Measurements from ENCODE around the gene RAB3A. TPM values are rescaled to one million over a fixed set of nuclear protein-coding genes. Genes with fewer than 3 reads are reported as not detected.

The RAB3A gene
- total and polyA plus RNA-seq, 5 donors = 23.1 to 41.5 (median 29.1) TPM

- H3K27me3 ChIP-seq (ENCODE audit: control insufficient read depth, insufficient read depth) = no peaks in the 10 kb centered on the region
- H3K9me3 ChIP-seq (ENCODE audit: control insufficient read depth, low read length) = peaks cover 4% of the 10 kb centered on the region
- H3K4me1 ChIP-seq (ENCODE audit: control insufficient read depth, insufficient read depth, low read length) = no peaks in the 10 kb centered on the region
- H3K27ac ChIP-seq (ENCODE audit: low read length) = no peak overlapping the region
- 19% methylated on average over 4 of the region's 4 CpGs for WGBS
- DNase-seq = no peak
- ATAC-seq = no peak
- intact Hi-C loops (cut with DNase I) = no loop called here
- H3K4me3 ChIP-seq (ENCODE audit: low read length) = no peak overlapping the region
These were observed 27.9 kb upstream of the RAB3A start for GRCh38 chr19:18231775-18232174.

DNA sequence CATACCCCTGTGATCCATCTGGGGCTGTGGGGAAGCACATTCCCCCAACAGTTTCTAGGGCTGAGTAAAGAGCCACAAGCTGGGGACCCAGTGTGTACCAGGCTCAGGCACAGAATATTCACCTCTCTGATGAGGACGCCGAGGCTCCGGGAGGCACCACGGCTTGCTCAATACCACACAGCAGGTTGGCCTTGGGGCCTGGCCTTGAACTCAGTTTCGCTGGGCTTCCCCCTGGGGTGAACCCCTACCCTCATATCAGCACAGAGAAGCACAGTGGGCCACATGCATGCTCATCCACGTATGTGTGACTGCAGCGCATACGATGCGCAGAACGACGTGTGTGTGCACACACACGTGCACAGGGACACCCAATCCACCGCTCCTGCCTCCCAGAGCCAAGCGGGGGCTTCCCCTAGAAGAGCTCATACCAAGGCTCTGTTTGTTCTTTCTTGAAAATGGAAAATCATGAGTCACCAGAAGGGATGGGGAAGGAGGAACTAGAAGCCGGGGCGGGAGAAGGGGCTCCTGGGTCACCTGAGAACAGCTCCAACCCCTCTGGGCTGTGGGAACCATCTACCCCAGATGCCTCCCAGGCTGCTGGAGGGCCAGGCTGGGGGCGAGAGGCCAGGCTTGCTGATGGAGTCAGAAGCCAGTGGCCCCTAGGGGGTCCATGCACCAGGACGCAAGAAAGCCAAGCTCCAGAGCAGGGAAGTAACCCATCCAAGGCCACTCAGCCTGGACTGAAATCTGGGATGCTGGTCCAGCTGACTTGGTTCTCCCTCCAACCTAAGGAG is 27.3 kb upstream of the RAB3A start:
- ATAC-seq (peak in 1 of 2 donors; percentile 12), DNase-seq (peak in 1 of 3 donors; percentile 33)
- 58% methylated on average over 18 of the region's 18 CpGs for whole genome bisulfite sequencing
- H3K4me1 ChIP-seq (ENCODE audit: control insufficient read depth, insufficient read depth, low read length) = no peaks in the 10 kb centered on the region
- no peak overlapping the region for H3K4me3 ChIP-seq (ENCODE audit: low read length)
- intact Hi-C loops (cut with DNase I) = no loop called here
- H3K27me3 ChIP-seq (ENCODE audit: control insufficient read depth, insufficient read depth) = no peaks in the 10 kb centered on the region
- H3K27ac ChIP-seq (ENCODE audit: low read length) = no peak overlapping the region
- H3K9me3 ChIP-seq (ENCODE audit: control insufficient read depth, low read length) = peaks cover 4% of the 10 kb centered on the region

GRCh38 chr19:18229915-18230314 is 26.1 kb upstream of the RAB3A start:
- DNase-seq = peak in 1 of 3 donors; percentile 1
- no peak overlapping the region for H3K4me3 ChIP-seq (ENCODE audit: low read length)
- peaks cover 3% of the 10 kb centered on the region for H3K4me1 ChIP-seq (ENCODE audit: control insufficient read depth, insufficient read depth, low read length)
- WGBS = 79% methylated on average over 4 of the region's 4 CpGs
- H3K27me3 ChIP-seq (ENCODE audit: control insufficient read depth, insufficient read depth) = no peaks in the 10 kb centered on the region
- H3K27ac ChIP-seq (ENCODE audit: low read length) = no peak overlapping the region
- H3K9me3 ChIP-seq (ENCODE audit: control insufficient read depth, low read length) = peaks cover 4% of the 10 kb centered on the region
- intact Hi-C loops (cut with DNase I) = no loop called here
- ATAC-seq = no peak

- DNase-seq (peak in 1 of 3 donors; percentile 21), ATAC-seq (no peak)
- no peaks in the 10 kb centered on the region for H3K27me3 ChIP-seq (ENCODE audit: control insufficient read depth, insufficient read depth)
- 77% methylated on average over 5 of the region's 5 CpGs for WGBS
- peaks cover 5% of the 10 kb centered on the region for H3K4me1 ChIP-seq (ENCODE audit: control insufficient read depth, insufficient read depth, low read length)
- no peak overlapping the region for H3K27ac ChIP-seq (ENCODE audit: low read length)
- H3K4me3 ChIP-seq (ENCODE audit: low read length) = no peak overlapping the region
- intact Hi-C loops (cut with DNase I) = no loop called here
- H3K9me3 ChIP-seq (ENCODE audit: control insufficient read depth, low read length) = peaks cover 4% of the 10 kb centered on the region
These were observed 25.6 kb upstream of the RAB3A start for GRCh38 chr19:18229474-18229873.

GRCh38 chr19:18227781-18228271 is 24.0 kb upstream of the RAB3A start:
- WGBS = 49% methylated on average over 6 of the region's 6 CpGs
- peaks cover 5% of the 10 kb centered on the region for H3K4me1 ChIP-seq (ENCODE audit: control insufficient read depth, insufficient read depth, low read length)
- H3K9me3 ChIP-seq (ENCODE audit: control insufficient read depth, low read length) = no peaks in the 10 kb centered on the region
- DNase-seq = peak in 1 of 3 donors; percentile 39
- no peak overlapping the region for H3K27ac ChIP-seq (ENCODE audit: low read length)
- no peaks in the 10 kb centered on the region for H3K27me3 ChIP-seq (ENCODE audit: control insufficient read depth, insufficient read depth)
- H3K4me3 ChIP-seq (ENCODE audit: low read length) = no peak overlapping the region
- intact Hi-C loops (cut with DNase I) = no loop called here
- ATAC-seq = no peak

DNA sequence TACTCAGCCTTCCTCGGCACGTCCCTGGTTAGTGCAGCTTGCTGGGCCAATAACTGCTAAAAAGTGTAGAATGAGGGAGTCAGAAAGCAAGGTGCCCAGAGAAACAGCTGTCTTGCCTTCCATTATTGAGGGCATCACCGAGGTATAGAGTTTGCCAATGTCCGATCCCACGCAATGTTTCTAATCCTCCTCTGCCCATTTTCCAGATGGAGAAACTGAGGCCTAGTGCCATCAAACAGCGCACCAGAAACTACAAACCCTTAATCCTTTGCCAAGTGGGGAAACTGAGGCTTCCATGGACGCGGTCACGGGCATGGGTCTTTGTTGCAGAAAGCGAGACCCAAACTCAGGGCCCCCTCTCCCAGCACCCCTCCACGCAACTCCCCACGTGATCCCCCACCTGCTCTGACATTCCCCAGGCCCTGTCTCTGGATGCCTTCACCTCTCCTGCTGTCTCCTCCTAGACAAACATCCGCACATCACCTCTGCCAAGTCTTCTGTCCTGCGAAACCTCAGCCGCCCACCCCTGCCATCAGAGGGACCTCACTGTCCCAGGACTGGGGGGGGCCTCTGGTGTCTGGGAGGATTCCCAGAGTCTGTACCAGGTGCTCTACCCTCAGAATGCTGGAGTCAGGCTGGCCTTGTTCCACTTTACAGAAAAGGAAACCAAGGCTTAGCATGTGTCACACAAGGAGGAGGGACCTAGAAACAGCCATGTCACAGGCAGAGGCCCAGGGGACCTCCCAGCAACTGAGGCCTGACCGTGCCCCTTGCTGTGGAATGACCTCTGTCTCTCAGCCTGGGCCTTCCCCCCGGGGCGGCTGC is 23.3 kb upstream of the RAB3A start:
- Histone ChIP-seq H3K9me3 (ENCODE audit: control insufficient read depth, low read length) (no peaks in the 10 kb centered on the region), H3K27me3 (ENCODE audit: control insufficient read depth, insufficient read depth) (no peaks in the 10 kb centered on the region), H3K4me3 (ENCODE audit: low read length) (no peak overlapping the region), H3K4me1 (ENCODE audit: control insufficient read depth, insufficient read depth, low read length) (peaks cover 5% of the 10 kb centered on the region), H3K27ac (ENCODE audit: low read length) (no peak overlapping the region)
- ATAC-seq (no peak), DNase-seq (peak in 1 of 3 donors; percentile 34)
- WGBS = 81% methylated on average over 18 of the region's 18 CpGs
- intact Hi-C loops (cut with DNase I) = no loop called here

GRCh38 chr19:18225702-18226468 is 22.0 kb upstream of the RAB3A start, which contains the start of gene PDE4C:
TSS of gene PDE4C (minus strand) at chr19:18226438. CDS start at chr19:18226415, 23 bp downstream.
- DNase-seq (peak; percentile 29 to 83 (median 67)), ATAC-seq (no peak)
- H3K27ac ChIP-seq (ENCODE audit: low read length) = peak within 1 kb of the TSS; percentile 10
- H3K9me3 ChIP-seq (ENCODE audit: control insufficient read depth, low read length) = no peaks in the 10 kb centered on the region
- H3K4me3 ChIP-seq (ENCODE audit: low read length) = no peak within 1 kb of the TSS
- intact Hi-C loops (cut with DNase I) = no loop called here
- no peaks in the 10 kb centered on the region for H3K27me3 ChIP-seq (ENCODE audit: control insufficient read depth, insufficient read depth)
- 3% methylated on average over 51 of the region's 51 CpGs for WGBS
- peaks cover 5% of the 10 kb centered on the region for H3K4me1 ChIP-seq (ENCODE audit: control insufficient read depth, insufficient read depth, low read length)

DNA sequence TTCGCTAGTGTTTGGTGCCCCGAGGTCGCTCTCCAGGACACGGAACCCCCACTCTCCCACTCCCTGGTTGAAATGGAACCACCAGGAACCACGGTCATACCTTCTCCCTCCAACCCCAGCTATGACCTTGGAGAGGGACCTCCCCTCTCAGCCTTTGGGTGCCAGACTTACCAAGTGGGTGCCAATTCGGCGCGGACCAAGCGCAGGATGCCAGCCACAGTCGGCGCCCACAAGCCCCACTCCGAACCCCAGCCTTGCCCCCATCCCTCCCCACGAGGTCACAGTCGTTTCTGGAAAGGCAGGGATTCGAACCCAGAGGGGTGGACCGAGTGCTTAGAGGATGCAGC is 21.5 kb upstream of the RAB3A start:
- H3K27ac ChIP-seq (ENCODE audit: low read length) = peak overlapping the region; percentile 10
- H3K27me3 ChIP-seq (ENCODE audit: control insufficient read depth, insufficient read depth) = no peaks in the 10 kb centered on the region
- intact Hi-C loops (cut with DNase I) = no loop called here
- peak overlapping the region; percentile 29 for H3K4me3 ChIP-seq (ENCODE audit: low read length)
- H3K4me1 ChIP-seq (ENCODE audit: control insufficient read depth, insufficient read depth, low read length) = peaks cover 5% of the 10 kb centered on the region
- no peak for ATAC-seq
- 19% methylated on average over 16 of the region's 16 CpGs for WGBS
- no peak for DNase-seq
- no peaks in the 10 kb centered on the region for H3K9me3 ChIP-seq (ENCODE audit: control insufficient read depth, low read length)

- Histone ChIP-seq H3K4me3 (ENCODE audit: low read length) (peak overlapping the region; percentile 29), H3K27me3 (ENCODE audit: control insufficient read depth, insufficient read depth) (no peaks in the 10 kb centered on the region)
These were observed 20.9 kb upstream of the RAB3A start for GRCh38 chr19:18224525-18225354.

More at GRCh38 chr19:18224525-18225354, 20.9 kb upstream of the RAB3A start:
- 2% methylated on average over 81 of the region's 81 CpGs for WGBS
- Histone ChIP-seq H3K9me3 (ENCODE audit: control insufficient read depth, low read length) (no peaks in the 10 kb centered on the region), H3K4me1 (ENCODE audit: control insufficient read depth, insufficient read depth, low read length) (peaks cover 5% of the 10 kb centered on the region), H3K27ac (ENCODE audit: low read length) (peak overlapping the region; percentile 10)
- intact Hi-C loops (cut with DNase I) = no loop called here
- ATAC-seq (peak; percentile 97 to 99), DNase-seq (peak; percentile 99 to 100 (median 100))

All from right cardiac atrium (tissue), 5 donors.